ENCODE results near the gene C11orf68. TPM values are rescaled to one million over a fixed set of nuclear protein-coding genes. Genes with fewer than 3 reads are reported as not detected.
A peak's percentile ranks its signal among the peaks of the same experiment; 100 is the strongest.

Gene C11orf68
- polyA plus RNA-seq, 3 donors, result 21.8 to 31.5 (median 22.8) TPM

DNA sequence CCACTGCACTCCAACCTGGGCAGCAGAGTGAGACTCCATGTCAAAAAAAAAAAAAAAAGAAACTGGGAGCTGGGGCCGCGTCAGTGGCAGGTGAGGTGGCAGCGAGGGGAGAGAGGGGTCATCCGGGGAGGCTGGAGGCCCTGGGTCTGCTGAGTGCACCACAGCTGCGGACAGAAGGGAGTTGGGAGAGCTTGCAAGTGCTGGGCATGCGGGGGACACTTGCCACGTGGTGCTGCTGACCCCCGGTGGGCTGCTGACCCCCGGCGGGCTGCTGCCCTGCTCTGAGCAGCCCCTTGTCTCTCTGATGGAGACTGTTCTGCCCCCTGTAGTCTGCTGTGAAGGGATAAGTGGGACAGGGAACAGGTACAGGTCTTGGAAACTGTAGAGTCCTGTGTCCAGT is 3.0 kb upstream of the C11orf68 start:
- Histone ChIP-seq H3K4me2 (replicated peaks; ENCODE audit: extremely low read depth, low read length, poor library complexity, severe bottlenecking) (no peak overlapping the region), H3K9me3 (replicated peaks in 1 of 2; ENCODE audit: control insufficient read depth in 1 of 2, insufficient read depth in 1 of 2, low read length in 2 of 2) (no peaks in the 10 kb centered on the region), H2AFZ (ENCODE audit: insufficient read depth, low read depth, low read length, poor library complexity, severe bottlenecking) (no peak overlapping the region), H3K27me3 (ENCODE audit: control insufficient read depth in 2 of 2, insufficient read depth in 2 of 2, low read length in 2 of 2) (no peaks in the 10 kb centered on the region), H4K20me1 (ENCODE audit: insufficient read depth, low read length) (no peaks in the 10 kb centered on the region), H3K79me2 (ENCODE audit: insufficient read depth, low read length) (peaks cover 36% of the 10 kb centered on the region), H3K4me3 (replicated peaks in 1 of 3; ENCODE audit: low read depth in 2 of 3, low read length in 3 of 3) (no peak overlapping the region), H3K4me1 (ENCODE audit: control insufficient read depth in 1 of 2, insufficient read depth in 2 of 2, low read length in 2 of 2) (peaks cover 30 to 38% of the 10 kb centered on the region in 2 donors), H3K36me3 (replicated peaks in 1 of 2; ENCODE audit: control insufficient read depth in 1 of 2, insufficient read depth in 2 of 2, low read length in 2 of 2) (peaks cover 12 to 28% of the 10 kb centered on the region in 2 donors), H3K27ac (ENCODE audit: low read depth in 1 of 2, low read length in 2 of 2) (no peak overlapping the region), H3K9ac (ENCODE audit: insufficient read depth, low read length, poor library complexity, severe bottlenecking) (no peak overlapping the region)
- TF ChIP-seq, protein P1, sequence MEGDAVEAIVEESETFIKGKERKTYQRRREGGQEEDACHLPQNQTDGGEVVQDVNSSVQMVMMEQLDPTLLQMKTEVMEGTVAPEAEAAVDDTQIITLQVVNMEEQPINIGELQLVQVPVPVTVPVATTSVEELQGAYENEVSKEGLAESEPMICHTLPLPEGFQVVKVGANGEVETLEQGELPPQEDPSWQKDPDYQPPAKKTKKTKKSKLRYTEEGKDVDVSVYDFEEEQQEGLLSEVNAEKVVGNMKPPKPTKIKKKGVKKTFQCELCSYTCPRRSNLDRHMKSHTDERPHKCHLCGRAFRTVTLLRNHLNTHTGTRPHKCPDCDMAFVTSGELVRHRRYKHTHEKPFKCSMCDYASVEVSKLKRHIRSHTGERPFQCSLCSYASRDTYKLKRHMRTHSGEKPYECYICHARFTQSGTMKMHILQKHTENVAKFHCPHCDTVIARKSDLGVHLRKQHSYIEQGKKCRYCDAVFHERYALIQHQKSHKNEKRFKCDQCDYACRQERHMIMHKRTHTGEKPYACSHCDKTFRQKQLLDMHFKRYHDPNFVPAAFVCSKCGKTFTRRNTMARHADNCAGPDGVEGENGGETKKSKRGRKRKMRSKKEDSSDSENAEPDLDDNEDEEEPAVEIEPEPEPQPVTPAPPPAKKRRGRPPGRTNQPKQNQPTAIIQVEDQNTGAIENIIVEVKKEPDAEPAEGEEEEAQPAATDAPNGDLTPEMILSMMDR (IDR thresholded peaks at IDR 0.05), result no peak
- DNase-seq, result no peak
- peaks cover 30 to 34% of the 10 kb centered on the region in 2 donors for H3K36me3 Mint-ChIP-seq
- no peaks in the 10 kb centered on the region for H3K9me3 Mint-ChIP-seq
- peaks cover 30% of the 10 kb centered on the region for H3K4me1 Mint-ChIP-seq
- 100% methylated on average over 10 of the region's 10 CpGs for WGBS (ENCODE audit: insufficient coverage)
- no peak overlapping the region for H3K4me3 Mint-ChIP-seq
- intact Hi-C loops (cut with micrococcal nuclease), result loop anchor here in 1 of 2 donors (5.0 kb wide), 2 partner anchors 35 to 40 kb away; partner anchors contain the start of genes FIBP and SART1
- peak overlapping the region in 2 of 7 donors; percentile 54 to 61 for H3K27ac Mint-ChIP-seq
- peaks cover 0 to 2% (median 1%) of the 10 kb centered on the region in 3 donors for H3K27me3 Mint-ChIP-seq (ENCODE audit: low read depth in 3 of 3)

DNA sequence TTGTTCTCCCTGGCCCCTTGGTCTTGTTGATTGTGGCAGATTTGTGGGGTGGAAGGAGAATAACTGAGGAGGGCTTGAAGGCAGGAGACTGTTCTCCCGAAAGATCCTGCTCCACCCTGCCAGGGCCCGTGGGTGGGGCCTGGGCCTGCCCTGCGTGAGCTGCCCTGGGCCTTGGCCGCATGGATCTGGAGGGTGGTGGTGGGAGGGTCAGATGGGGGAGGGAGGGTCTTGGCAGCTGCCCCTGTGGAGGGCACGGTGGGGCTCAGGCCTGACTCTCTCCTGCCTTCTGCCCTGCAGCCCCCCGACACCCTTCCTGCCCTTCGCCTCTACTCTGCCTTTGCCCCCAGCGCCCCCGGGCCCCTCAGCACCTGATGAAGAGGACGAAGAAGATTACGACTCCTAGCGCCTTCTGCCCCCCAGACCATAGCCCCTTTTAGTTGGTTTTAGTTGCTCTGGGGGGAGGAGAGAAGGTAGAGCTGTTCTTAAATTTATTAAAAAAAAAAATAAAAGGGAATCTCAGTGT is 2.2 kb upstream of the C11orf68 start:
- intact Hi-C loops (cut with micrococcal nuclease), result loop anchor here in 1 of 2 donors (5.0 kb wide), 2 partner anchors 34 to 41 kb away; partner anchors contain the start of genes FIBP and SART1
- H3K9me3 Mint-ChIP-seq, result no peaks in the 10 kb centered on the region
- WGBS (ENCODE audit: insufficient coverage), result 91% methylated on average over 6 of the region's 12 CpGs
- Histone ChIP-seq H3K36me3 (replicated peaks in 1 of 2; ENCODE audit: control insufficient read depth in 1 of 2, insufficient read depth in 2 of 2, low read length in 2 of 2) (peaks cover 12 to 28% of the 10 kb centered on the region in 2 donors), H3K9ac (ENCODE audit: insufficient read depth, low read length, poor library complexity, severe bottlenecking) (no peak overlapping the region), H3K27ac (ENCODE audit: low read depth in 1 of 2, low read length in 2 of 2) (no peak overlapping the region), H4K20me1 (ENCODE audit: insufficient read depth, low read length) (no peaks in the 10 kb centered on the region), H3K4me3 (replicated peaks in 1 of 3; ENCODE audit: low read depth in 2 of 3, low read length in 3 of 3) (peak overlapping the region in 1 of 3 experiments; percentile 93), H2AFZ (ENCODE audit: insufficient read depth, low read depth, low read length, poor library complexity, severe bottlenecking) (no peak overlapping the region), H3K4me1 (ENCODE audit: control insufficient read depth in 1 of 2, insufficient read depth in 2 of 2, low read length in 2 of 2) (peaks cover 38 to 46% of the 10 kb centered on the region in 2 donors), H3K9me3 (replicated peaks in 1 of 2; ENCODE audit: control insufficient read depth in 1 of 2, insufficient read depth in 1 of 2, low read length in 2 of 2) (no peaks in the 10 kb centered on the region), H3K79me2 (ENCODE audit: insufficient read depth, low read length) (peaks cover 38% of the 10 kb centered on the region), H3K27me3 (ENCODE audit: control insufficient read depth in 2 of 2, insufficient read depth in 2 of 2, low read length in 2 of 2) (no peaks in the 10 kb centered on the region), H3K4me2 (replicated peaks; ENCODE audit: extremely low read depth, low read length, poor library complexity, severe bottlenecking) (peak overlapping the region; percentile 94)
- H3K36me3 Mint-ChIP-seq, result peaks cover 34 to 36% of the 10 kb centered on the region in 2 donors
- TF ChIP-seq, protein P1 (IDR thresholded peaks at IDR 0.05), result no peak
- H3K4me1 Mint-ChIP-seq, result peaks cover 38% of the 10 kb centered on the region
- H3K27me3 Mint-ChIP-seq (ENCODE audit: low read depth in 3 of 3), result peaks cover 0 to 2% (median 0%) of the 10 kb centered on the region in 3 donors
- no peak overlapping the region for H3K27ac Mint-ChIP-seq
- peak overlapping the region; percentile 89 to 95 for H3K4me3 Mint-ChIP-seq
- DNase-seq, result no peak

Data from CD14-positive monocyte (primary cell).